Astrocyte (in vitro differentiated cells and primary cell): ENCODE data around the gene ABCC1.

ENCODE experiments used
- EZH2 ChIP-seq: IDR thresholded peaks from 2 replicates; pipeline ENCODE4 v1.6.1; 2012; ENCODE audit warnings: mild to moderate bottlenecking, low read length, inconsistent platforms; ENCODE audit not compliant: insufficient read depth
- TF ChIP-seq, protein P1 (sequence below): IDR thresholded peaks from 2 replicates; pipeline ENCODE4 v1.5.1; 2011; ENCODE audit warnings: low read depth, mild to moderate bottlenecking, inconsistent platforms, low read length, moderate library complexity; ENCODE audit not compliant: insufficient read depth

DNA sequence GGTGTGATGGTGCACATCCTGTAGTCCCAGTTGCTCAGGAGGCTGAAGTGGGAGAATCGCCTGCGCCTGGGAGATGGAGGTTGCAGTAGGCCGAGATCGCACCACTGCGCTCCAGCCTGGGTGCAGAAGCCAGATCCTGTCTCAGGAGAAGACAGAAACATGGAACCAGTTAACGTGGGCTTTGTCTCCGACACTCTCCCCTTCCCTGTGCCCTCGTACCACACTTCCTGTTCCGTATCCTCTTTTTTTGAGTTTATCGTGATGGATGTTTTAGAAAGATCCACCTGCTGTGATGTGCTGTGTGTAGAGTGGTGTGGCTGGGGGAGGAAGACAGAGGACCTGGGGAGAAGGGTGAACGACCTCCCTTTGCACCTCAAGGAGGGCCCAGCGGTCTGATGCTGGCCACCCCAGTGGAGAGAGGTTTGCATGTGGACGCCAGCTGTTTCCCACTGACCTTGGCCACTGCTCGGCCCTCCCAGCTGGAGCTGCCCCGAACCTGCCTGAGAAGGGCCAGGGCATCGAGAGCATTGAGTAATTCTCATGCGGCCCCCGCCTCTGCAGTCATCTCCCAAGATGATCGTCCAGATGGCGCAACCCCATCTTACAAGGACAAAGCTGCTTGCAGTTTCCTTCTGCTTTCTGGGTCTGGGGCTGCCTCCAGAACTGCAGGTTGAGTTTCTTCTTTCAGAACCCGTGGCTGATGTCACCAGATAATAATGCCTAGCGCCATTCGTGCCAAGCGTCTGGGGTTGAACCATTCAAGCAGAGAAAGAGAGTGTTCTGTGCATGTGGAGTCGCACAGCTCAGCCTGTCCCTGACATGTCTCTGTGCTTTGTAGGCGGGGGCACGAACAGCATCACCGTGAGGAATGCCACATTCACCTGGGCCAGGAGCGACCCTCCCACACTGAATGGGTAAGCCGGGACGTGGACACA, 126.3 kb downstream of the ABCC1 start:
- TF ChIP-seq, protein P1, sequence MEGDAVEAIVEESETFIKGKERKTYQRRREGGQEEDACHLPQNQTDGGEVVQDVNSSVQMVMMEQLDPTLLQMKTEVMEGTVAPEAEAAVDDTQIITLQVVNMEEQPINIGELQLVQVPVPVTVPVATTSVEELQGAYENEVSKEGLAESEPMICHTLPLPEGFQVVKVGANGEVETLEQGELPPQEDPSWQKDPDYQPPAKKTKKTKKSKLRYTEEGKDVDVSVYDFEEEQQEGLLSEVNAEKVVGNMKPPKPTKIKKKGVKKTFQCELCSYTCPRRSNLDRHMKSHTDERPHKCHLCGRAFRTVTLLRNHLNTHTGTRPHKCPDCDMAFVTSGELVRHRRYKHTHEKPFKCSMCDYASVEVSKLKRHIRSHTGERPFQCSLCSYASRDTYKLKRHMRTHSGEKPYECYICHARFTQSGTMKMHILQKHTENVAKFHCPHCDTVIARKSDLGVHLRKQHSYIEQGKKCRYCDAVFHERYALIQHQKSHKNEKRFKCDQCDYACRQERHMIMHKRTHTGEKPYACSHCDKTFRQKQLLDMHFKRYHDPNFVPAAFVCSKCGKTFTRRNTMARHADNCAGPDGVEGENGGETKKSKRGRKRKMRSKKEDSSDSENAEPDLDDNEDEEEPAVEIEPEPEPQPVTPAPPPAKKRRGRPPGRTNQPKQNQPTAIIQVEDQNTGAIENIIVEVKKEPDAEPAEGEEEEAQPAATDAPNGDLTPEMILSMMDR = no peak
- no peak for TF ChIP-seq EZH2
